GM23338 (cell line): ENCODE data around the gene LRRC10B. TPM values are rescaled to one million over a fixed set of nuclear protein-coding genes. Genes with fewer than 3 reads are reported as not detected.

ENCODE experiments used
- CREB1 ChIP-seq: fragments of 250-450 bp; sonication (Bioruptor Pico); IDR thresholded peaks from 2 replicates; pipeline ENCODE4 v1.5.0; 2020; ENCODE audit warnings: low read depth, mild to moderate bottlenecking, moderate library complexity
- CTCF ChIP-seq, 2 experiments: fragments of 200-600 bp in 1 of 2; sonication (generic) in 1 of 2; conservative IDR thresholded peaks; 2 replicates each; pipeline versions ENCODE4 v1.5.1 to v1.6.1; 2016 to 2017; ENCODE audit warnings: antibody characterized with exemption in 2 of 2, low read depth in 2 of 2, mild to moderate bottlenecking in 2 of 2, moderate library complexity in 1 of 2
- ETS1 ChIP-seq: IDR thresholded peaks from 2 replicates; pipeline ENCODE4 v1.6.1; 2016; ENCODE audit warnings: antibody characterized with exemption
- EZH2phosphoT487 ChIP-seq: fragments of 200-600 bp; sonication (generic); IDR thresholded peaks from one replicate; pipeline ENCODE4 v1.8.1; 2018; ENCODE audit warnings: antibody characterized with exemption; ENCODE audit not compliant: unreplicated experiment
- STAT1 ChIP-seq: IDR thresholded peaks from one replicate; pipeline ENCODE4 v1.6.1; 2016; ENCODE audit warnings: antibody characterized with exemption; ENCODE audit not compliant: unreplicated experiment
- ZNF114 ChIP-seq: fragments of 250-450 bp; sonication (Bioruptor Pico); IDR thresholded peaks from 2 replicates; pipeline ENCODE4 v1.5.0; 2020; ENCODE audit warnings: mild to moderate bottlenecking, moderate library complexity
- ZNF331 ChIP-seq: fragments of 250-450 bp; sonication (Bioruptor Pico); IDR thresholded peaks from 2 replicates; pipeline ENCODE4 v1.5.0; 2020; ENCODE audit warnings: low read depth, mild to moderate bottlenecking, moderate library complexity
- ZNF462 ChIP-seq: fragments of 250-450 bp; sonication (Bioruptor Pico); IDR thresholded peaks from 2 replicates; pipeline ENCODE4 v1.5.0; 2020; ENCODE audit warnings: mild to moderate bottlenecking, moderate library complexity
- polyA plus RNA-seq: library from polyadenylated mRNA; unstranded; fragments of >200 nt; fragmentation: Nextera tagmentation; extraction: Ambion mirVana; gene quantifications from 2 replicates; pipeline ENCODE4 v1.2.1, GENCODE V29; 2016
- total RNA-seq: library from RNA; depleted of rRNA; stranded (reverse); fragments of >200 nt; shearing (Covaris generic); gene quantifications from 2 replicates; pipeline ENCODE4 v1.2.3, GENCODE V29; 2014

The LRRC10B gene
- total and polyA plus RNA-seq, 2 experiments from 2014 or later: 0.47 to 1.6 TPM

- no peak for TF ChIP-seq ZNF462 (CRISPR knock-in tag)
- no peak for TF ChIP-seq ZNF331
- TF ChIP-seq ETS1: no peak
- TF ChIP-seq STAT1: no peak
- TF ChIP-seq CTCF (conservative IDR thresholded peaks at IDR 0.05; ENCODE audit: low read depth in 2 of 2): no peak
- no peak for TF ChIP-seq CREB1 (CRISPR knock-in tag)
- TF ChIP-seq EZH2phosphoT487: no peak
- no peak for TF ChIP-seq ZNF114 (CRISPR knock-in tag)
Observed at GRCh38 chr11:61553373-61554171, 45.0 kb downstream of the LRRC10B start (continued).
